SU-DHL-6 (cell line): ENCODE results near the gene ABHD1.
A peak's percentile ranks its signal among the peaks of the same experiment; 100 is the strongest.

Experiments
- H2AFZ ChIP-seq: fragments of 200-600 bp; sonication (generic); 2 replicates; pipeline ENCODE4 v1.6.1; 2014; ENCODE audit warnings: low read depth, mild to moderate bottlenecking, moderate library complexity, mixed read lengths, antibody characterized with exemption, low read length; ENCODE audit not compliant: severe bottlenecking
- H3F3A ChIP-seq: fragments of 200-600 bp; shearing (Covaris generic); 2 replicates; pipeline ENCODE4 v1.6.0; 2016; ENCODE audit warnings: antibody characterized with exemption, mild to moderate bottlenecking; ENCODE audit not compliant: insufficient read depth
- H3K27ac ChIP-seq: fragments of 200-600 bp; sonication (generic); 2 replicates; pipeline ENCODE4 v1.5.1; 2016; ENCODE audit warnings: low read depth, mild to moderate bottlenecking, low read length, moderate library complexity, mixed read lengths
- H3K27me3 ChIP-seq: fragments of 200-600 bp; sonication (generic), shearing (Covaris generic); 2 replicates; pipeline ENCODE4 v1.6.0; 2014; ENCODE audit warnings: mild to moderate bottlenecking, low read length
- H3K36me3 ChIP-seq: fragments of 200-600 bp; sonication (generic); 2 replicates; pipeline ENCODE4 v1.6.1; 2014; ENCODE audit warnings: mild to moderate bottlenecking, low read length, mixed read lengths
- H3K4me2 ChIP-seq: fragments of 300-600, 200-600 bp; shearing (Covaris generic), sonication (generic); 2 replicates; pipeline ENCODE4 v1.6.0; 2014; ENCODE audit warnings: low read length, low read depth, mild to moderate bottlenecking; ENCODE audit not compliant: poor library complexity, severe bottlenecking
- H3K4me3 ChIP-seq: fragments of 200-600 bp; sonication (generic); 2 replicates; pipeline ENCODE4 v1.5.1; 2014; ENCODE audit warnings: antibody characterized with exemption, low read length, mild to moderate bottlenecking, mixed read lengths; ENCODE audit not compliant: insufficient read depth, poor library complexity, severe bottlenecking
- H3K79me2 ChIP-seq: fragments of 200-600 bp; sonication (generic); 2 replicates; pipeline ENCODE4 v1.6.1; 2014; ENCODE audit warnings: mild to moderate bottlenecking, low read length, moderate library complexity; ENCODE audit not compliant: insufficient read depth
- H3K9ac ChIP-seq: fragments of 200-600 bp; sonication (generic); 2 replicates; pipeline ENCODE4 v1.7.0; 2014; ENCODE audit warnings: mild to moderate bottlenecking, low read length
- H3K9me2 ChIP-seq: fragments of 200-600 bp; sonication (generic); replicated peaks from 2 replicates; pipeline ENCODE4 v1.6.1; 2014; ENCODE audit warnings: low read length; ENCODE audit not compliant: insufficient read depth
- H3K9me3 ChIP-seq: fragments of 200-600 bp; sonication (generic); 2 replicates; pipeline ENCODE4 v1.6.1; 2014; ENCODE audit warnings: low read length, mixed read lengths; ENCODE audit not compliant: insufficient read depth
- H4K20me1 ChIP-seq: fragments of 200-600 bp; sonication (generic); 2 replicates; pipeline ENCODE4 v1.6.1; 2014; ENCODE audit warnings: low read depth, mild to moderate bottlenecking, antibody characterized with exemption, low read length, moderate library complexity, mixed read lengths
- EZH2phosphoT487 ChIP-seq: fragments of 200-600 bp; sonication (generic), shearing (Covaris generic); conservative IDR thresholded peaks from 2 replicates; pipeline ENCODE4 v1.6.1; 2018; ENCODE audit warnings: mild to moderate bottlenecking, antibody characterized with exemption, low read length, moderate library complexity, mixed read lengths
- TF ChIP-seq, protein P1 (sequence below): fragments of 200-600 bp; sonication (generic); IDR thresholded peaks from one replicate; pipeline ENCODE4 v1.5.1; 2017; ENCODE audit warnings: antibody characterized with exemption, mild to moderate bottlenecking, low read length, moderate library complexity; ENCODE audit not compliant: insufficient read depth, poor library complexity, severe bottlenecking

ABHD1 gene

DNA sequence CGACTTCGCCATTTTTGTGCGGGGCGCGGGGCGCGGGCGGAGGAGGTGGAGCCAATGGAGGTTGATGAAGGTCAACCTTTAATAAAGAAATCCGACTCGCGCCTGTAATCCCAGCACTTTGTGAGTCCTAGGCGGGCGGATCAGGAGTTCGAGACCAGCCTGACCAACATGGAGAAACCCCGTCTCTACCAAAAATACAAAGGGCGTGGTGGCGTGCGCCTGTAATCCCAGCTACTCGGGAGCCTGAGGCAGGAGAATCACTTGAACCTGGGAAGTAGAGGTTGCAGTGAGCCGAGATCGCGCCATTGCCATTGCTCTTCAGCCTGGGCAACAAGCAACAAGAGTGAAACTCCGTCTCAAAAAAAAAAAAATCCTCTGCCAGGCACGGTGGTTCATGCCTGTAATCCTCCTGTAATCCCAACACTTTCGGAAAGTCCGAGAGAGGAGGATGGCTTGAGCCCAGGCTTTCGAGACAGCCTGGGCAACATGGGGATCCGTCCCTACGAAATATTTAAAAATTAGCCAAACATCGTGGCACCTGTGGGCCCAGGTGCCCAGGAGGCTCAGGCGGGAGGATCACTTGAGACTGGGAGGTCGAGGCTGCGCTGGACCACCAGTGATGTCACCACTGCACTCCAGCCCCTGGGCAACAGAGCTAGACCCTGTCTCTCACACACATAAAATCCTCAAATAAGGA is 11.3 kb downstream of the ABHD1 start:
- peak overlapping the region; percentile 95 for H3K9ac ChIP-seq
- H3K79me2 ChIP-seq = peaks cover 13% of the 10 kb centered on the region; the same call in 1 of the 2 replicates
- H3K4me3 ChIP-seq = peak overlapping the region; percentile 27
- 0 out of 2 replicates have a peak, but pooled peaks cover under 1% of the 10 kb centered on the region for H3F3A ChIP-seq
- no peaks in the 10 kb centered on the region for H3K27me3 ChIP-seq
- H3K4me2 ChIP-seq = peak overlapping the region; percentile 65
- H3K9me2 ChIP-seq = no peaks in the 10 kb centered on the region
- TF ChIP-seq EZH2phosphoT487 = no peak
- TF ChIP-seq, protein P1, sequence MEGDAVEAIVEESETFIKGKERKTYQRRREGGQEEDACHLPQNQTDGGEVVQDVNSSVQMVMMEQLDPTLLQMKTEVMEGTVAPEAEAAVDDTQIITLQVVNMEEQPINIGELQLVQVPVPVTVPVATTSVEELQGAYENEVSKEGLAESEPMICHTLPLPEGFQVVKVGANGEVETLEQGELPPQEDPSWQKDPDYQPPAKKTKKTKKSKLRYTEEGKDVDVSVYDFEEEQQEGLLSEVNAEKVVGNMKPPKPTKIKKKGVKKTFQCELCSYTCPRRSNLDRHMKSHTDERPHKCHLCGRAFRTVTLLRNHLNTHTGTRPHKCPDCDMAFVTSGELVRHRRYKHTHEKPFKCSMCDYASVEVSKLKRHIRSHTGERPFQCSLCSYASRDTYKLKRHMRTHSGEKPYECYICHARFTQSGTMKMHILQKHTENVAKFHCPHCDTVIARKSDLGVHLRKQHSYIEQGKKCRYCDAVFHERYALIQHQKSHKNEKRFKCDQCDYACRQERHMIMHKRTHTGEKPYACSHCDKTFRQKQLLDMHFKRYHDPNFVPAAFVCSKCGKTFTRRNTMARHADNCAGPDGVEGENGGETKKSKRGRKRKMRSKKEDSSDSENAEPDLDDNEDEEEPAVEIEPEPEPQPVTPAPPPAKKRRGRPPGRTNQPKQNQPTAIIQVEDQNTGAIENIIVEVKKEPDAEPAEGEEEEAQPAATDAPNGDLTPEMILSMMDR = no peak
- H2AFZ ChIP-seq = peak overlapping the region; percentile 89
- H4K20me1 ChIP-seq = no peaks in the 10 kb centered on the region
- no peaks in the 10 kb centered on the region for H3K9me3 ChIP-seq
- no peak overlapping the region for H3K27ac ChIP-seq
- no peaks in the 10 kb centered on the region for H3K36me3 ChIP-seq

DNA sequence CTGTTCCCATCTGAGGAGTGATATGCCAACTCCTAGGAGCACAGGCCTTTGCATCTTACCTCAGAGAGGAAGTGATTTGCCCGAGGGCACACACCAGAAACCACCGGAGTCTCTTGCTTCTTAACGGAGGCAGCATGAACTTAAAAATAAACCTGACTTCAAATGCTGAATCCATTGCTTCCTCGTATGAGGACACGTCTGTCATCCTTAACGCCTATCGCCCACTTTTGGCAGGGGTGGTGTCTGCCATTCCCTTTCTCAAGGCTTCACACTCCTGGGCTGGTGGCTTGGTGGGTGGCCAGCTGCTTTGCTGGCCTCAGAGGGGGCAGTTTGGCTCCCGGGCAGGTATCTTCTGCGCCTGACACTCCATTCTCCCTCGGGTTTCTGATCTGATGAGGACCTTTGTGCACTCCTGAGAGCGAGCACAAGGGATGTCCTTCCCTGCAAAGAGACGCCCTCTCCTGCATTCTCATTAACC is 11.9 kb downstream of the ABHD1 start:
- Histone ChIP-seq H3F3A (no peaks in the 10 kb centered on the region), H3K79me2 (peaks cover 13% of the 10 kb centered on the region; the same call in 1 of the 2 replicates), H4K20me1 (no peaks in the 10 kb centered on the region), H2AFZ (peak overlapping the region; percentile 15), H3K9me2 (no peaks in the 10 kb centered on the region), H3K27me3 (no peaks in the 10 kb centered on the region), H3K27ac (no peak overlapping the region), H3K4me3 (no peak overlapping the region), H3K4me2 (no peak overlapping the region), H3K36me3 (no peaks in the 10 kb centered on the region), H3K9me3 (no peaks in the 10 kb centered on the region), H3K9ac (no peak overlapping the region)
- TF ChIP-seq, protein P1 = no peak
- no peak for TF ChIP-seq EZH2phosphoT487

- H4K20me1 ChIP-seq = no peaks in the 10 kb centered on the region
- TF ChIP-seq EZH2phosphoT487 = no peak
- TF ChIP-seq, protein P1 = no peak
- no peaks in the 10 kb centered on the region for H3K9me2 ChIP-seq
- H3K27me3 ChIP-seq = no peaks in the 10 kb centered on the region
- H3K9ac ChIP-seq = no peak overlapping the region
- H3K4me3 ChIP-seq = no peak overlapping the region
- H3K27ac ChIP-seq = no peak overlapping the region
- H3K4me2 ChIP-seq = no peak overlapping the region
- no peaks in the 10 kb centered on the region for H3F3A ChIP-seq
- H3K36me3 ChIP-seq = no peaks in the 10 kb centered on the region
- H3K79me2 ChIP-seq = peaks cover 13% of the 10 kb centered on the region; the same call in 1 of the 2 replicates
- H2AFZ ChIP-seq = no peak overlapping the region
- no peaks in the 10 kb centered on the region for H3K9me3 ChIP-seq
Measured at GRCh38 chr2:27136751-27137150, 13.1 kb downstream of the ABHD1 start.
